K562 (cell line): Measurements from ENCODE around the gene AURKB. TPM values are rescaled to one million over a fixed set of nuclear protein-coding genes. Genes with fewer than 3 reads are reported as not detected.
A peak's percentile ranks its signal among the peaks of the same experiment; 100 is the strongest.
"Not testable (repeated sequence)": the region's sequence is repeated elsewhere in the genome, so short reads cannot be mapped to it uniquely, and the experiment has no call there.

Experiments used
- ATAC-seq: fragments of 200-7000 bp; cut with Tn5 transposase; 3 replicates; pipeline ENCODE4 v1.9.1; 2020; ENCODE audit warnings: moderate library complexity
- BruUV-seq: library from RNA; stranded (reverse); fragments of 400-500 nt; replicated peaks from 2 replicates; lab custom pipeline; 2021; lab: Mats Ljungman, UMichigan
- CTCF ChIA-PET: fragments of 300-600 bp; formaldehyde crosslinking; extraction: SDS; loops from one replicate; lab custom pipeline; 2021; ENCODE audit warnings: low intra/inter-chr PET ratio; lab: Yijun Ruan, JAX
- POLR2A ChIA-PET: fragments of 300-600, 350-650 bp; sonication (Branson Sonifier 250); formaldehyde crosslinking; extraction: SDS; loops from one replicate; lab custom pipeline; 2021; ENCODE audit warnings: antibody characterized with exemption, inconsistent platforms; lab: Yijun Ruan, JAX
- DNase-seq, 4 experiments: peaks; one replicate each; pipeline versions ENCODE4 v3.0.0 to v3.0.0-alpha.2; 2011 to 2018; ENCODE audit warnings: low spot score in 3 of 4, mixed read lengths in 3 of 4; ENCODE audit errors: extremely low read depth in 1 of 4
- FAIRE-seq: peaks from 2 replicates; lab custom pipeline; 2011; peaks lifted over from hg19 to GRCh38; lab: Jason Lieb, UNC
- H2AFZ ChIP-seq: 2 replicates; pipeline ENCODE4 v1.6.0; 2011; ENCODE audit warnings: low read depth, low read length, control low read depth, inconsistent platforms
- H3K27ac ChIP-seq: fragments of 200-600 bp; 3 replicates; pipeline ENCODE4 v1.8.0; 2011; ENCODE audit warnings: low read depth, mild to moderate bottlenecking, control low read depth, inconsistent platforms, low read length, moderate library complexity, mixed read lengths; ENCODE audit errors: extremely low read depth
- H3K27me3 ChIP-seq, 2 experiments: fragments of 300-600 bp in 1 of 2; 2 replicates in 1 of 2; 3 replicates in 1 of 2; pipeline versions ENCODE4 v1.6.0 to v1.8.0; 2011; ENCODE audit warnings: inconsistent platforms in 2 of 2, low read length in 2 of 2, mild to moderate bottlenecking in 1 of 2, mixed read lengths in 1 of 2, moderate library complexity in 1 of 2; ENCODE audit not compliant: control insufficient read depth in 2 of 2, insufficient read depth in 2 of 2
- H3K36me3 ChIP-seq: fragments of 300-600 bp; 3 replicates; pipeline ENCODE4 v1.8.0; 2011; ENCODE audit warnings: mild to moderate bottlenecking, low read length, inconsistent platforms; ENCODE audit not compliant: control insufficient read depth, insufficient read depth
- H3K4me1 ChIP-seq, 2 experiments: fragments of 200-600 bp in 1 of 2; replicated peaks in 1 of 2; 2 replicates in 1 of 2; 3 replicates in 1 of 2; pipeline versions ENCODE4 v1.5.1 to v1.8.0; 2011; ENCODE audit warnings: inconsistent platforms in 2 of 2, low read length in 2 of 2, mild to moderate bottlenecking in 1 of 2, mixed read lengths in 1 of 2, moderate library complexity in 1 of 2; ENCODE audit not compliant: control insufficient read depth in 2 of 2, insufficient read depth in 2 of 2
- H3K4me2 ChIP-seq: 2 replicates; pipeline ENCODE4 v1.6.1; 2011; ENCODE audit warnings: low read length, control low read depth, inconsistent platforms, mixed read lengths; ENCODE audit not compliant: insufficient read depth
- H3K4me3 ChIP-seq: fragments of 200-600 bp; sonication (generic), shearing (Covaris generic); 2 replicates; pipeline ENCODE4 v1.5.1; 2016; ENCODE audit warnings: control low read depth, inconsistent platforms
- H3K79me2 ChIP-seq: fragments of 200-600 bp; 3 replicates; pipeline ENCODE4 v1.8.0; 2011; ENCODE audit warnings: low read length, inconsistent platforms; ENCODE audit not compliant: control insufficient read depth, insufficient read depth
- H3K9ac ChIP-seq, 2 experiments: 2 replicates each; pipeline versions ENCODE4 v1.6.0 to v1.6.1; 2011; ENCODE audit warnings: low read depth in 2 of 2, low read length in 2 of 2, control low read depth in 1 of 2, inconsistent platforms in 1 of 2, mild to moderate bottlenecking in 1 of 2, mixed read lengths in 1 of 2; ENCODE audit not compliant: insufficient read depth in 1 of 2
- H3K9me1 ChIP-seq: one replicate; pipeline ENCODE4 v1.6.0; 2011; ENCODE audit warnings: inconsistent platforms, mild to moderate bottlenecking, low read length, moderate library complexity; ENCODE audit not compliant: control insufficient read depth, insufficient read depth
- H3K9me3 ChIP-seq: replicated peaks from 2 replicates; pipeline ENCODE4 v1.5.1; 2011; ENCODE audit warnings: low read depth, low read length, inconsistent platforms; ENCODE audit not compliant: control insufficient read depth, insufficient read depth
- H4K20me1 ChIP-seq: replicated peaks from 2 replicates; pipeline ENCODE4 v1.6.1; 2011; ENCODE audit warnings: low read length, inconsistent platforms, mixed read lengths; ENCODE audit not compliant: control insufficient read depth, insufficient read depth
- PRDM10 ChIP-seq: fragments of 450-650 bp; IDR thresholded peaks from 2 replicates; pipeline ENCODE4 v1.6.1; 2018; ENCODE audit not compliant: partially characterized antibody
- ZNF384 ChIP-seq: IDR thresholded peaks from 2 replicates; pipeline ENCODE4 v1.6.1; 2012; ENCODE audit warnings: low read depth, low read length, improper control_type of control experiment
- WGBS: fragments of 100-300 bp; shearing (Covaris generic); methylation state at CpG from one replicate; pipeline ENCODE4 v1.1.6; 2016; ENCODE audit warnings: low coverage, mixed read lengths; ENCODE audit not compliant: insufficient coverage; ENCODE audit errors: missing lambda C conversion rate; 5-methylcytosine and 5-hydroxymethylcytosine counted together
- in situ Hi-C: fragments of 300-500 bp; cut with MboI; formaldehyde crosslinking; loops from 4 replicates; pipeline ENCODE4 v1.15.0; 2018; ENCODE audit warnings: inconsistent platforms, mixed read lengths
- intact Hi-C: fragments of 100-400 bp; cut with micrococcal nuclease; formaldehyde crosslinking; loops from 2 replicates; pipeline ENCODE4 v1.14.2; 2022
- polyA plus RNA-seq, 8 experiments: library from polyadenylated mRNA; depleted of rRNA in 4 of 8; stranded (reverse) in 5 of 8; unstranded in 3 of 8; fragments of >200 nt; fragmentation: Nextera tagmentation in 2 of 8; fragmentation: Illumina TruSeq in 1 of 8; extraction: Ambion mirVana in 2 of 8; extraction: Trizol in 1 of 8; gene quantifications; 2 replicates each; pipeline versions ENCODE4 v1.2.1 to v1.2.3, GENCODE V29; 2011 to 2014; ENCODE audit warnings: inconsistent platforms in 1 of 8, missing spikeins in 1 of 8
- total RNA-seq, 7 experiments: library from RNA; depleted of rRNA in 6 of 7; stranded (reverse); fragments of >200 nt in 6 of 7; fragmentation: Illumina TruSeq in 2 of 7; extraction: Trizol in 2 of 7; gene quantifications; 2 replicates each; pipeline versions ENCODE4 v1.2.1 to v1.2.3, GENCODE V29; 2011 to 2021; ENCODE audit warnings: low replicate concordance in 1 of 7
- TF ChIP-seq, protein P1 (sequence below), 2 experiments: fragments of 450-650 bp; IDR thresholded peaks; 2 replicates each; pipeline ENCODE4 v1.6.1; 2016

AURKB gene
- total and polyA plus RNA-seq, 9 of the 15 experiments (the other 6 are each of a cell fraction or from before 2014, with no cell fraction given): 27.2 to 114 (median 74.8) TPM

DNA sequence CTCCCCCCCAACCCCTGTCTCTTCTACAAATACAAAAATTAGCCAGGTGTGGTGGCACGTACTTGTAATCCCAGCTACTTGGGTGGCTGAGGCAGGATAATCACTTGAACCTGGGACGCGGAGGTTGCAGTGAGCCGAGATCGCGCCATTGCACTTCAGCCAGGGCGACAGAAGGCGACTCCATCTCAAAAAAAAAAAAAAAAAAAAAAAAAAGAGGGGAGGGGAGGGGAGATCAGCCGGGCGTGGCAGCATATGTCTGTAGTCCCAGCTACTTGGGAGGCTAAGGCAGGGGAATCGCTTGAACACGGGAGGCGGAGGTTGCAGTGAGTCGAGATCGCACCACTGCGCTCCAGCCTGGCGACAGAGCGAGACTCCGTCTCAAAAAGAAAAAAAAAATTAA is 40.2 kb downstream of the AURKB start:
- H2AFZ ChIP-seq, H3K79me2 ChIP-seq, H3K36me3 ChIP-seq, H3K4me2 ChIP-seq, H3K4me3 ChIP-seq, FAIRE-seq, H3K9me3 ChIP-seq, CTCF ChIA-PET, H3K27me3 ChIP-seq, BruUV-seq, H3K27ac ChIP-seq, ATAC-seq, H4K20me1 ChIP-seq, DNase-seq, H3K9me1 ChIP-seq, H3K9ac ChIP-seq, in situ Hi-C loops: not testable (repeated sequence)
- intact Hi-C loops: loop anchor here (5.0 kb wide), 2 partner anchors 33 to 48 kb away; partner anchors contain the start of gene HES7
- POLR2A ChIA-PET: interaction anchor here (4.7 kb wide), 1 partner anchor 12 kb away, joined by 105 read pairs; no protein-coding TSS in a partner anchor
- 82% methylated on average over 7 of the region's 19 CpGs for WGBS
- peaks cover 10 to 31% of the 10 kb centered on the region in 2 experiments; a peak in 4 of 5 replicates for H3K4me1 ChIP-seq
- TF ChIP-seq ZNF384: peak; percentile 55
- TF ChIP-seq, protein P1, sequence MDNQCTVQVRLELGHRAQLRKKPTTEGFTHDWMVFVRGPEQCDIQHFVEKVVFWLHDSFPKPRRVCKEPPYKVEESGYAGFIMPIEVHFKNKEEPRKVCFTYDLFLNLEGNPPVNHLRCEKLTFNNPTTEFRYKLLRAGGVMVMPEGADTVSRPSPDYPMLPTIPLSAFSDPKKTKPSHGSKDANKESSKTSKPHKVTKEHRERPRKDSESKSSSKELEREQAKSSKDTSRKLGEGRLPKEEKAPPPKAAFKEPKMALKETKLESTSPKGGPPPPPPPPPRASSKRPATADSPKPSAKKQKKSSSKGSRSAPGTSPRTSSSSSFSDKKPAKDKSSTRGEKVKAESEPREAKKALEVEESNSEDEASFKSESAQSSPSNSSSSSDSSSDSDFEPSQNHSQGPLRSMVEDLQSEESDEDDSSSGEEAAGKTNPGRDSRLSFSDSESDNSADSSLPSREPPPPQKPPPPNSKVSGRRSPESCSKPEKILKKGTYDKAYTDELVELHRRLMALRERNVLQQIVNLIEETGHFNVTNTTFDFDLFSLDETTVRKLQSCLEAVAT (IDR thresholded peaks at IDR 0.05): 0 out of 4 replicates have a peak, but pooled peaks of 1 of the 2 experiments have one; percentile 31
- TF ChIP-seq PRDM10: peak; percentile 39
